ENCODE data around the gene PNPLA8.
A peak's percentile ranks its signal among the peaks of the same experiment; 100 is the strongest.
"Not testable (repeated sequence)": the region's sequence is repeated elsewhere in the genome, so short reads cannot be mapped to it uniquely, and the experiment has no call there.

The PNPLA8 gene

DNA sequence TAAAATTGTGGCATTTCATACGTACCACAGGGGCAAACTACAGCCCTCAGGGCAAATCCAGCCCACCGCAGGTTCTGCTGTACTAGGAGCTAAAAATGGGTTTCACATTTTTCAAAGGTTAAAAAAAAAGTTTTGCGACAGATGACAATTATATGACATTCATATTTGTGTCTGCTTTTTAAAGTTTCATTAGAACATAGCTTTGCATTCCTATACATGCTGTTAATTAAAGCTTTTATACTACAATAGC, 758 bp upstream of the PNPLA8 start:
- DNase-seq = no peak

- peak; percentile 88 for DNase-seq
These were observed 479 bp downstream of the PNPLA8 start for GRCh38 chr7:108525327-108525984.

GRCh38 chr7:108522780-108523179, 3.2 kb downstream of the PNPLA8 start:
- DNase-seq = no peak

DNA sequence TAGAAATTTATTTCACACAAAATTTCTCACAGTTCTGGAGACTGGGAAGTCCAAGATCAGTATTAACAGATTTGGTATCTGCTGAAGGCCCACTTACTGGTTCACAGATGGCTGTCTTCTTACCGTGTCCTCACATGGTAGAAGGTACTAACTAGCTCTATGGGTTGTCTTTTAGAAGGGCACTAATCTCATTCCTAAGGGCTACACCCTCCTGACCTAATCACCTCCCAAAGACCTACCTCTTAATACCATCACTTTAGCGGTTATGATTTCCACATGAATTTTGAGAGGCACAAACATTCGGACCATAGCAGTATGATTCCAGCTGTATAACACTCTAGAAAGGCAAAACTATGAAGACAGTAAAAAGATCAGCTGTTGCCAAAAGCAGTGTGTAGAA, 8.0 kb downstream of the PNPLA8 start:
- DNase-seq = no peak

DNA sequence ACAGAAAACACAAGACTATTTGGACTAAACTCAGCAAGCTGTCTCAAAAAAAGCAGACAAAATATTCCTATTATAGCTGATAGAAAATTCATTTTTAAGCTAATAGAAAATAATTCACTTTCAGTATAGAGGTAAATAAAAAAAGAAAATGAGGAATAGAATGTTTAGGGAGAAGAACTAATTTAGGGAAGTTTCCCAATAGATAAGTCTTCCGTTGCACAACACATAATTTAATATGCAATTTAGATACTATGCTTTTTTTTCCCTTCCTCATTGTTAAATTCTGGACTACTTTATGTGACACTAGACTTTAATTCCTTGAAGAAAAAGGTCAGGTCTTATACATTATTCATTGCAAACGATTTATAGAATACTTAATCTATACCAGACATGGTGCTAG, 10.3 kb downstream of the PNPLA8 start:
- no peak for DNase-seq

DNA sequence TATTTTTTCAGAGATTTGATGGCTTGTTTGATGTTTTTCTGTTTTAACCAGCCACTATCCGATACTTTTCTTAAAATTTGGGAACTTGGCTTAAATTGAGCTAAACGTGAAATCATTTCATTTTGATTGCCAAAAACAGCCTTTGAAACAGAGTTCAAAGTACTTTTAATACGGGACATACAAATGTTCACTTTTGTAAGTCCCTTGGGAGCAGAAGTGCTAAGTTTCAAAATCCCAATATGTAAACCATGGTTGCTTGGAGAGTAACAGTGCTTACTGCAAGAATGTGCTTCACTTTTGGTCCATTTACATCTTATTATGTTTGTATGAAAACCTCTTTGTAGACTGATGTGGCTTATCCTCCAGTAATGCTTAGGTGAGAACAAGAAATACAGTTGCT, 10.9 kb downstream of the PNPLA8 start:
- no peak for DNase-seq

- no peak for DNase-seq
These were observed 14.0 kb downstream of the PNPLA8 start for GRCh38 chr7:108511939-108512338.

DNA sequence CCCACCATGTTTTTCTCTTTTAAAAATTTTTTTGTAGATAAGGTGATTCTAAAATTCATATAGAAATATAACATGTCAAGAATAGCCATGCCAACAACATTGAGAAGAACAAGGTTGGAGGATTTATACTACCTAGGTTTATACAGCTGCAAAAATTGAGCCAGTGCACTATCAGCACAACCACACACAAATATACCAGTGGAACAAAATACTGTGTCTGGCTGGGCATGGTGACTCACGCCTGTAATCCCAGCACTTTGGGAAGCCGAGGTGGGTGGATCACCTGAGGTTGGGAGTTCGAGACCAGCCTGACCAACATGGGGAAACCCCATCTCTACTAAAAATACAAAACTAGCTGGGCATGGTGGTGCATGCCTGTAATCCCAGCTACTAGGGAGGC, 21.4 kb downstream of the PNPLA8 start:
- not testable (repeated sequence) for DNase-seq

- no peak for DNase-seq
These were observed 22.6 kb downstream of the PNPLA8 start for GRCh38 chr7:108503112-108504026.

DNA sequence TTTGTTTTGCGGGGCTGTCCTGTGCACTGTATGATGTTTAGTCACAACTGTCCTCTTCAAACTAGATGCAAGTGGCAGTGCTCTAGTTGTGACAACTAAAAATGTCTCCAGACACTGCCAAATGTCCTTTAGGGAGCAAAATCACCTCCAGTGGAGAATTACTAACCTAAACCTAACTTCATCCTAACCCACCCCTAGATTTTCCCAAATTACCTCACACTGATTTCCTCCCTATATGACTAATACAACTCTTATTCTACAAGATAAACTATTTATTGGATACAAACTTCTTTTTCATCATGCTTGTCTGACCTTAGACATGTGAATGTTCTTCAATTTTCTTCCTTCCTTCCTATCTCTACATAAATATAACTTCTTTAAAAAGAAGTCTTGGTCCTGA, 26.4 kb downstream of the PNPLA8 start:
- no peak for DNase-seq

DNA sequence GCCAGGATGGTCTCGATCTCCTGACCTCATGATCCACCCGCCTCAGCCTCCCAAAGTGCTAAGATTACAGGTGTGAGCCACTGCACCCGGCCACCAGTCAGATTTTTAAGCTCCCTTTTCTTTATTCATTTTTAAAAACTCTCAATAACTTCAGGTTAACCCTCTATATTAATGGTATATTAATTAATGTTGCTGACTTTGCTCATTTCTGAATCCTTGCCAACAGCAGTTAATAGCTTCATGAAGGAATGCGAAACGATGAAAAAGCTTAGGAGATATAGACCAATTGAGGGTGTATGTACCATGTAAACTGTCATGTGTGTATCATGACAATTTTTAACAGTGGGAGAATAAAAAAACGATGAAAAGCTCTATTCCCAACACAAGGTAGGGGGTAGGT, 27.5 kb downstream of the PNPLA8 start:
- no peak for DNase-seq

DNA sequence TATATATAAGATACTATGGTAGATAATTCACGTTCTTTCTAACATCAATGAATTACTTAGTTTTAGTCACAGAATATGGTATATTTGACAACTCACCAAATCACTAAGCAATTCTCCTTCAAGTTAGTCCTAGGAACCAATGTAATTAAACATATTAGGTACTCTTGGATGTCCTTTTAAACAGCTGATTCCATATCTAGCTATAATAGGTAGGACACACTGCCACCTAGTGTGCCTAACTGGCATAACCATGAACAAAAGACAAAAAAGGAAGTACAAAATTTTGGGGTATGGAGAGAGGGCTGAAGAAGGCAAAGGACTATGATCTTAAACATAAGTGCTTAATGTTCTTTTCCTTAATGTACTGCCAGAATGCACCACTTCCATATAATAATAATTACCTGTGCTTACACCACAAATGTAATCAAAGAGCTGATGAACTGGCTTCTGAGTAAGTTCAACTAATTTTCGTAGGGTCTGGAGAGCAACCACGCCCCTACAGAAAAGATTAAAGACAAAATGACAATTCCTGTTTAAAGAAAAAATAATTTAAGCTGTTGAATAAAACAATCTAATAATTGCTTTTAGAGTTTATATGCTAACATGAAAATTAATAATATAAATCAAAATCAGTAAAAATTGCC, 28.7 kb downstream of the PNPLA8 start:
- peak; percentile 22 for DNase-seq

GRCh38 chr7:108492742-108493141, 33.2 kb downstream of the PNPLA8 start:
- DNase-seq = no peak

- DNase-seq = no peak
These were observed 37.0 kb downstream of the PNPLA8 start for GRCh38 chr7:108488768-108489538.

GRCh38 chr7:108487646-108488045, 38.3 kb downstream of the PNPLA8 start:
- DNase-seq = no peak

DNA sequence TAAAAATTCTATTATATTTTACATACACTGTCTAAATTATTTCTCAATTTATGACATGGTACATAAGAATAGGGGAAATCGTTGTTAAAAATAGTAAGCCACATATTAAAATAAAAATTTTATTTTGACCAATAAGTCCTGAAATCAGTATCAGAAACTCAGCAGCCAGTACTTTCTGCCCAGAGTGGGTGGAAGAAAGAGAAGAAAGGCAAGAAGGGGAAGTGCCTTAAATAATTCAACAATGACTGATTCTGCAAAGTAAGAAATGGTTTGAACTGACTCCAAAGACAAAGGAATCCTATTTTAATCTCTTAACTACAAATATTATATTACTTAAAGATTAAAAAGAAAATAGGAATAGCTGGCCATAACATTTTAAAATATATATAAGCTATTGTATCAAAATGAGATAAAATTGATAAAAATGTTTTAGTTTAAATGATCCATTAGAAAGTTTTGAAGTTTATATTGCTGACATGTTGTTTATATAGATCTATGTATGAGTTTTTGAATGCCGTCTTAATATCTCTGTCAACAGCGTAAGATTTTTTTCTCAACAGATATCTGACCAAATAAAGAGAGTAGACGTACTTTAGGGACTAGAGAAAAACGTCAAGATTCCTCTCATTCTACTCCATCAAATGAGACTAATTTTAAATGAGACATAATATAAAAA, 39.5 kb downstream of the PNPLA8 start:
- no peak for DNase-seq

DNA sequence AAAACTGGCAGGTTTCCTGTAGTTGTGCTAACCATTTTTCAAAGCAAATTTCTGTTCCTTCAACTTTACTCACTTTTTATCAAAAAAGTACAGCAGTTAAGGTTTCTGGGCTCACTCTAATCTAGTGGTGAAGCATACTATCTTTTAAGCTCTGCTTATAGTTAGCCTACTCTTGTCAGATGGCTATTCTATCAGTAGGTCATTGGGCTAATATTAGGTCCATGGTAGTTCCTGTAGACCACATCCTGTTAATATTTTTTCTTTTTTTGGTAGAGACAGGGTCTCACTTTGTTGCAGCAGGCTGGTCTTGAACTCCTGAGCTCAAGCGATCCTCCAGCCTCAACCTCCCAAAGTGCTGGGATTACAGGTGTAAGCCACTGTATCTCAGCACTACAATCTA, 41.8 kb downstream of the PNPLA8 start:
- DNase-seq = no peak

DNA sequence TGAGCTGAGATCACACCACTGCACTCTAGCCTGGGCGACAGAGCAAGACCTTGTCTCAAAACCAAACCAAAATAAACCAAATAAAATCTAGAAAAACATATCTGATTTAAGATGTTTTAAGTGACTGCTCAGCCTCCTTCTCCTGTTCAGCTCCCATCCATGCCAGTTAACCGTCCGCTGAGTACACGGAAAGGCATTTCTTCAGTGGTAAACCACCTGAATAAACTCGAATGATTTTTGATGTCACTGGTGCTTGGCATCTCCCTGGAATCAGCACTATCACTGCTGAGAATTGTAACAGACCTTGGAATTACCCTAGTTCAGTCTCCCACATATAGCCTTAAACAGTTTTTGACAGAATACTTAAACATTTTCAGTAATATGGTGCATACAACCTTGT, 45.6 kb downstream of the PNPLA8 start:
- no peak for DNase-seq

DNA sequence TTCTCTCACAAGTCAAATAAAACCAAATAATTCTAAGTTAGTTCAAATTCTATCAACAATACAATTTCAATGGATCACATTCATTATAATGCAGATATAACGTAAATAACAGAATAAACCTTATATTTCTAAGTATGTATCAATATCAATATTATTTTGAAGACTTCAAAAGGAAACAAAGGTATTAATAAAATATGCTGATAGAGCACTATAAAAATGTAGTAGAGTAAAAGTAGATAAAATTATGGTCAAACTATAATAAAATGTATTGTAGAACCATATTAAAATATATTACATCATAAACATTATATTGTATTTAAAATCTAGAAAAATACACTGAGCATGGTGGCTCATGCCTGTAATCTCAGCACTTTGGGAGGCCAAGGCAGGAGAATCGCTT, 46.2 kb downstream of the PNPLA8 start:
- no peak for DNase-seq

DNA sequence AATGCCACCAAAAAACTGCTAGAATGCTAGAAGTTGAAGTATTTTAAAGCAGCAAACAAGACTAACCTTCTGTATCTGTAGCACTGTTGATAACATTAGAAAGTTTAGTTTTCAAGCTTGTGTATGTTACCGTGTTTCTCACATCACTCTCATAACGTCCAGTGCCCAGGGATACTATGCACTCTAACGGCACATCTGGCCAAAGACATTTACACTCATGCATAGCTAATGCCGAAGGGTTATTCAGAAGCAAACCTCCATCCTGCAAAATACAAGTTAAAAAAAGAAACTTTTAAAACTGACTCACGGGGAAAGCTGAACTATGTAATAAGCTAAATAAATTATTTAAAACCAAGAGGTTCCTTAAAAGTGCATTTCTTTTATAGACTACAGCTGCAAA, 46.8 kb downstream of the PNPLA8 start:
- DNase-seq = no peak

- DNase-seq = no peak
These were observed 57.7 kb downstream of the PNPLA8 start for GRCh38 chr7:108468246-108468645.

GRCh38 chr7:108467391-108467790, 58.5 kb downstream of the PNPLA8 start:
- DNase-seq = no peak

GRCh38 chr7:108466322-108466721, 59.6 kb downstream of the PNPLA8 start:
- not testable (repeated sequence) for DNase-seq
